Omental fat pad (tissue), 4 donors: Measurements from ENCODE around the gene CAMK2A. TPM values are rescaled to one million over a fixed set of nuclear protein-coding genes. Genes with fewer than 3 reads are reported as not detected.

Source experiments
- ATAC-seq: fragments of 150-250 bp; one replicate; pipeline ENCODE4 v1.9.1; 2016; ENCODE audit warnings: mild to moderate bottlenecking, moderate library complexity; ENCODE audit not compliant: low FRiP score
- DNase-seq: peaks from one replicate; pipeline ENCODE4 v3.0.0-alpha.2; 2019; ENCODE audit warnings: low spot score
- total RNA-seq, 4 donors: library from RNA; depleted of rRNA; stranded (reverse); fragments of >200 nt; gene quantifications; one replicate each; pipeline ENCODE4 v1.1.0, GENCODE V29; 2016
- TF ChIP-seq, protein P1 (sequence below), 3 donors: fragments of 450-650 bp; IDR thresholded peaks; one replicate each; pipeline ENCODE4 v1.5.1; 2016 to 2017; ENCODE audit warnings: antibody characterized with exemption in 3 of 3, mild to moderate bottlenecking in 3 of 3, moderate library complexity in 2 of 3

Gene CAMK2A
- total RNA-seq, 4 donors from 2014 or later, result 0.28 to 2.9 TPM; not detected in 2

DNA sequence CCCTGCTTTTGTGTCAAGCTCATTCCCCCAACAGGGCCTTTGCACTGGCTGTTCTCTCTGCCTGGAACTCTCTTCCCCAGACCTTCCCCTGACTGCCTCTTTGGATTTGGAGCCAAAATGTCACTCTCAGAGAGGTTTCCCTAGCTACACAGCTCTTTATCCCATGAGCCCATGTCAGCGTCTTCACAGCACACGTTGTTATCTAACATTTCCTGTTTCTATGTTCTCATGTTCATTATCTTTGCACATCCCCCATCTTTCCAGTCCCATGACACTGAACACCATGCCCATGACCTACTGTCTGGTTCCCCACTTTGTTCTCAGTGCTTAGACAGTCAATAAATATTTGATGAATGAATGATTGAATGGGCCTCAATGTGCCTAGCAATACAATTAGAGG is 39.5 kb upstream of the CAMK2A start:
- no peak for ATAC-seq
- TF ChIP-seq, protein P1, sequence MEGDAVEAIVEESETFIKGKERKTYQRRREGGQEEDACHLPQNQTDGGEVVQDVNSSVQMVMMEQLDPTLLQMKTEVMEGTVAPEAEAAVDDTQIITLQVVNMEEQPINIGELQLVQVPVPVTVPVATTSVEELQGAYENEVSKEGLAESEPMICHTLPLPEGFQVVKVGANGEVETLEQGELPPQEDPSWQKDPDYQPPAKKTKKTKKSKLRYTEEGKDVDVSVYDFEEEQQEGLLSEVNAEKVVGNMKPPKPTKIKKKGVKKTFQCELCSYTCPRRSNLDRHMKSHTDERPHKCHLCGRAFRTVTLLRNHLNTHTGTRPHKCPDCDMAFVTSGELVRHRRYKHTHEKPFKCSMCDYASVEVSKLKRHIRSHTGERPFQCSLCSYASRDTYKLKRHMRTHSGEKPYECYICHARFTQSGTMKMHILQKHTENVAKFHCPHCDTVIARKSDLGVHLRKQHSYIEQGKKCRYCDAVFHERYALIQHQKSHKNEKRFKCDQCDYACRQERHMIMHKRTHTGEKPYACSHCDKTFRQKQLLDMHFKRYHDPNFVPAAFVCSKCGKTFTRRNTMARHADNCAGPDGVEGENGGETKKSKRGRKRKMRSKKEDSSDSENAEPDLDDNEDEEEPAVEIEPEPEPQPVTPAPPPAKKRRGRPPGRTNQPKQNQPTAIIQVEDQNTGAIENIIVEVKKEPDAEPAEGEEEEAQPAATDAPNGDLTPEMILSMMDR (IDR thresholded peaks at IDR 0.05), result no peak
- DNase-seq, result no peak

GRCh38 chr5:150328515-150328914 is 38.9 kb upstream of the CAMK2A start:
- ATAC-seq (no peak), DNase-seq (no peak)
- TF ChIP-seq, protein P1 (IDR thresholded peaks at IDR 0.05), result no peak

- DNase-seq (no peak), ATAC-seq (no peak)
- TF ChIP-seq, protein P1 (IDR thresholded peaks at IDR 0.05), result no peak
Measured at GRCh38 chr5:150327139-150327538, 37.6 kb upstream of the CAMK2A start.

DNA sequence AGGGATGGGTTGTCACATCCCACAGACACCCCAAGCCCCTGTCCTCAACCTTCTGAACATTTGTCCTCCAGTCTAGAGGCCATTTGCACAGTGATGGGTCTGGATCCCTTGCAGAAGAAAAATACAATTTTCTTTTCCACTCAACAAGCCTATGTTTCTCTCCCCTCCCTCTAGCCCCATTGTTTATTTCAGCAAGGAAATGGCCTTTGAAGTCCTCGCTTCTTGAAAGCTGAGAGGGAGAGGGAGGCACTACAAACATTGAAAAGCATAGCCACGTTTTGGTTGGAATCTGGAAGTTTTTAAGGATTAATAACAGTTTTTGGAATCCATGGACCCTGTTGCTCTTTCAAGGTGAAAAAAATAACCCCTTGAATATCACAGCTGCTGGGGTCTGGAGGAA is 37.1 kb upstream of the CAMK2A start:
- TF ChIP-seq, protein P1 (IDR thresholded peaks at IDR 0.05), result no peak
- no peak for ATAC-seq
- DNase-seq, result no peak

GRCh38 chr5:150325426-150325825 is 35.9 kb upstream of the CAMK2A start:
- DNase-seq, result no peak
- ATAC-seq, result no peak
- TF ChIP-seq, protein P1 (IDR thresholded peaks at IDR 0.05), result no peak

- DNase-seq (no peak), ATAC-seq (no peak)
- TF ChIP-seq, protein P1 (IDR thresholded peaks at IDR 0.05), result no peak
Measured at GRCh38 chr5:150323819-150324218, 34.2 kb upstream of the CAMK2A start.

DNA sequence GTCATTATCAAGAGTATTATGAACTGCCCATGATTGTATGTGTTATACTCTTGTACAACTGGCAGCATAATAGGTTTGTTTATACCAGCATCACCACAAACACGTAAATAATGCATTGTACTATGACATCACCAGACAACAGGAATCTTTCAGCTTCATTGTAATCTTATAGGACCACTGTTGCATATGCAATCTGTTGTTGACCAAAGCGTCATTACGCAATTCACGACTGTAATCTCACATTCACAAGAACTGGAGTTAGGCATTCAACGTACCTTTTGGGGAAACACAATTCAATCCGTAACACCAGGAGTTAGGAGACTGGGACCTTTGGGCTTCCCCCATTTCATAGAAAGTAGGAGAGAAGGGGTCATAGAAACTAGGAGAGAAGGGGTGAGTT is 33.5 kb upstream of the CAMK2A start:
- no peak for ATAC-seq
- TF ChIP-seq, protein P1 (IDR thresholded peaks at IDR 0.05), result no peak

More for the DNA sequence above, 33.5 kb upstream of the CAMK2A start:
- DNase-seq, result no peak
